Liver (tissue), 9 donors: ENCODE results near the gene PRSS33. TPM values are rescaled to one million over a fixed set of nuclear protein-coding genes. Genes with fewer than 3 reads are reported as not detected.

ENCODE experiments used
- DNase-seq: peaks from one replicate; pipeline ENCODE4 v3.0.0-alpha.2; 2017; ENCODE audit warnings: low spot score
- H3K27ac ChIP-seq, 2 donors: one replicate each; pipeline ENCODE4 v1.7.0; 2013; ENCODE audit warnings: inconsistent platforms in 2 of 2, low read length in 2 of 2, control low read depth in 1 of 2, low read depth in 1 of 2, mild to moderate bottlenecking in 1 of 2
- H3K27me3 ChIP-seq, 4 donors: one replicate each; pipeline versions ENCODE4 v1.6.1 to v1.7.0; 2013; ENCODE audit warnings: low read length in 3 of 4, inconsistent platforms in 1 of 4, mild to moderate bottlenecking in 1 of 4, moderate library complexity in 1 of 4; ENCODE audit not compliant: control insufficient read depth in 4 of 4, insufficient read depth in 4 of 4
- H3K36me3 ChIP-seq, 4 donors: one replicate each; pipeline versions ENCODE4 v1.6.1 to v1.7.0; 2013; ENCODE audit warnings: low read length in 3 of 4, mild to moderate bottlenecking in 3 of 4, low read depth in 1 of 4, moderate library complexity in 1 of 4; ENCODE audit not compliant: control insufficient read depth in 4 of 4, insufficient read depth in 3 of 4
- H3K4me1 ChIP-seq, 4 donors: one replicate each; pipeline versions ENCODE4 v1.6.1 to v1.7.0; 2013; ENCODE audit warnings: low read length in 3 of 4, mild to moderate bottlenecking in 3 of 4, moderate library complexity in 1 of 4; ENCODE audit not compliant: control insufficient read depth in 4 of 4, insufficient read depth in 4 of 4
- H3K4me3 ChIP-seq, 3 donors: one replicate each; pipeline versions ENCODE4 v1.6.1 to v1.7.0; 2013; ENCODE audit warnings: low read length in 3 of 3, control low read depth in 1 of 3, low read depth in 1 of 3, mild to moderate bottlenecking in 1 of 3
- H3K9ac ChIP-seq, 2 donors: one replicate each; pipeline ENCODE4 v1.7.0; 2013; ENCODE audit warnings: low read length in 2 of 2, mild to moderate bottlenecking in 2 of 2, moderate library complexity in 2 of 2, control low read depth in 1 of 2, low read depth in 1 of 2
- H3K9me3 ChIP-seq, 4 donors: one replicate each; pipeline versions ENCODE4 v1.6.1 to v1.7.0; 2013; ENCODE audit warnings: low read length in 3 of 4; ENCODE audit not compliant: control insufficient read depth in 4 of 4
- ATF3 ChIP-seq: IDR thresholded peaks from 2 replicates; pipeline ENCODE4 v1.6.1; 2016; ENCODE audit warnings: antibody characterized with exemption
- CTCF ChIP-seq: fragments of 150-350 bp; IDR thresholded peaks from 2 replicates; pipeline ENCODE4 v1.5.1; 2017; ENCODE audit warnings: improper control_type of control experiment, low read depth, low read length; ENCODE audit not compliant: missing input control
- EGR1 ChIP-seq, 2 donors: IDR thresholded peaks; 2 replicates each; pipeline ENCODE4 v1.6.1; 2016 to 2018; ENCODE audit warnings: antibody characterized with exemption in 2 of 2, low read depth in 2 of 2
- FOXA1 ChIP-seq: IDR thresholded peaks from 2 replicates; pipeline ENCODE4 v1.6.1; 2016; ENCODE audit warnings: antibody characterized with exemption
- FOXA2 ChIP-seq: IDR thresholded peaks from 2 replicates; pipeline ENCODE4 v1.6.1; 2016; ENCODE audit warnings: antibody characterized with exemption
- GABPA ChIP-seq, 2 donors: IDR thresholded peaks in 1 of 2; conservative IDR thresholded peaks in 1 of 2; 2 replicates each; pipeline ENCODE4 v1.6.1; 2016; ENCODE audit warnings: antibody characterized with exemption in 2 of 2, mild to moderate bottlenecking in 1 of 2, moderate library complexity in 1 of 2
- HNF4G ChIP-seq: IDR thresholded peaks from 2 replicates; pipeline ENCODE4 v1.6.1; 2016; ENCODE audit warnings: antibody characterized with exemption
- JUND ChIP-seq, 2 donors: IDR thresholded peaks; 2 replicates each; pipeline ENCODE4 v1.6.1; 2016; ENCODE audit warnings: antibody characterized with exemption in 2 of 2
- MAX ChIP-seq: IDR thresholded peaks from 2 replicates; pipeline ENCODE4 v1.6.1; 2016; ENCODE audit warnings: antibody characterized with exemption
- NR2F2 ChIP-seq: IDR thresholded peaks from 2 replicates; pipeline ENCODE4 v1.6.1; 2016; ENCODE audit warnings: antibody characterized with exemption
- REST ChIP-seq: IDR thresholded peaks from 2 replicates; pipeline ENCODE4 v1.6.1; 2016; ENCODE audit warnings: antibody characterized with exemption, mild to moderate bottlenecking
- RXRA ChIP-seq, 2 donors: IDR thresholded peaks; 2 replicates each; pipeline ENCODE4 v1.6.1; 2017 to 2018; ENCODE audit warnings: antibody characterized with exemption in 2 of 2, mild to moderate bottlenecking in 1 of 2
- SP1 ChIP-seq: IDR thresholded peaks from 2 replicates; pipeline ENCODE4 v1.6.1; 2018; ENCODE audit warnings: antibody characterized with exemption, mild to moderate bottlenecking
- TAF1 ChIP-seq: conservative IDR thresholded peaks from 2 replicates; pipeline ENCODE4 v1.6.1; 2016; ENCODE audit warnings: antibody characterized with exemption, mild to moderate bottlenecking
- YY1 ChIP-seq: IDR thresholded peaks from 2 replicates; pipeline ENCODE4 v1.6.1; 2016; ENCODE audit warnings: antibody characterized with exemption, mild to moderate bottlenecking
- WGBS: extraction: QIAGEN DNeasy Blood & Tissue Kit; methylation state at CpG from one replicate; pipeline ENCODE4 v1.1.7; 2013; 5-methylcytosine and 5-hydroxymethylcytosine counted together
- polyA plus RNA-seq, 2 donors: library from polyadenylated mRNA; stranded (reverse) in 1 of 2; unstranded in 1 of 2; fragments of 200-250 nt in 1 of 2; fragments of >200 nt in 1 of 2; fragmentation: Nextera tagmentation in 1 of 2; extraction: Ambion mirVana in 1 of 2; gene quantifications; one replicate each; pipeline versions ENCODE4 v1.2.1 to v1.2.3, GENCODE V29; 2013 to 2015
- total RNA-seq, 2 donors: library from RNA; depleted of rRNA; stranded (reverse); fragments of >200 nt; gene quantifications; one replicate each; pipeline ENCODE4 v1.2.3, GENCODE V29; 2014
- donor health status: healthy.
- donor health status: healthy.
- donor health status: healthy.
- donor health status: healthy.
- donor health status: healthy.

Gene PRSS33
- total and polyA plus RNA-seq, 4 donors, result not detected

GRCh38 chr16:2749476-2749875 lies 37.9 kb downstream of the PRSS33 start:
- Histone ChIP-seq H3K9me3 (no peaks in the 10 kb centered on the region), H3K27ac (no peak overlapping the region), H3K36me3 (no peaks in the 10 kb centered on the region), H3K4me1 (peaks cover 6 to 19% (median 7%) of the 10 kb centered on the region in 4 donors), H3K27me3 (no peaks in the 10 kb centered on the region), H3K9ac (no peak overlapping the region), H3K4me3 (no peak overlapping the region)
- 96% methylated on average over 5 of the region's 5 CpGs for WGBS
- DNase-seq, result no peak
- no peak for TF ChIP-seq FOXA2
- TF ChIP-seq SP1, result no peak
- TF ChIP-seq ATF3, result no peak
- TF ChIP-seq NR2F2, result no peak
- no peak for TF ChIP-seq JUND (IDR thresholded peaks at IDR 0.05)
- no peak for TF ChIP-seq EGR1 (IDR thresholded peaks at IDR 0.05; ENCODE audit: low read depth in 2 of 2)
- no peak for TF ChIP-seq MAX
- no peak for TF ChIP-seq CTCF
- TF ChIP-seq TAF1, result no peak
- no peak for TF ChIP-seq GABPA (IDR thresholded peaks at IDR 0.05 in 1 of 2, conservative IDR thresholded peaks at IDR 0.05 in 1 of 2)
- no peak for TF ChIP-seq YY1
- no peak for TF ChIP-seq HNF4G
- TF ChIP-seq RXRA (IDR thresholded peaks at IDR 0.05), result no peak

GRCh38 chr16:2748757-2749455 lies 38.5 kb downstream of the PRSS33 start:
- WGBS, result 91% methylated on average over 7 of the region's 7 CpGs
- Histone ChIP-seq H3K4me1 (peaks cover 0 to 13% (median 4%) of the 10 kb centered on the region in 4 donors), H3K36me3 (no peaks in the 10 kb centered on the region), H3K9me3 (no peaks in the 10 kb centered on the region), H3K27ac (no peak overlapping the region), H3K9ac (no peak overlapping the region), H3K27me3 (no peaks in the 10 kb centered on the region), H3K4me3 (no peak overlapping the region)
- no peak for DNase-seq
- TF ChIP-seq FOXA2 (no peak), GABPA (IDR thresholded peaks at IDR 0.05 in 1 of 2, conservative IDR thresholded peaks at IDR 0.05 in 1 of 2) (no peak), MAX (no peak), ATF3 (no peak), FOXA1 (no peak), TAF1 (no peak), REST (no peak), RXRA (IDR thresholded peaks at IDR 0.05) (no peak), NR2F2 (no peak)
